ENCODE measurements around the gene TMEM237. TPM values are rescaled to one million over a fixed set of nuclear protein-coding genes. Genes with fewer than 3 reads are reported as not detected.

The TMEM237 gene
- total RNA-seq, 1 experiment from 2014 or later: 70.4 TPM

DNA sequence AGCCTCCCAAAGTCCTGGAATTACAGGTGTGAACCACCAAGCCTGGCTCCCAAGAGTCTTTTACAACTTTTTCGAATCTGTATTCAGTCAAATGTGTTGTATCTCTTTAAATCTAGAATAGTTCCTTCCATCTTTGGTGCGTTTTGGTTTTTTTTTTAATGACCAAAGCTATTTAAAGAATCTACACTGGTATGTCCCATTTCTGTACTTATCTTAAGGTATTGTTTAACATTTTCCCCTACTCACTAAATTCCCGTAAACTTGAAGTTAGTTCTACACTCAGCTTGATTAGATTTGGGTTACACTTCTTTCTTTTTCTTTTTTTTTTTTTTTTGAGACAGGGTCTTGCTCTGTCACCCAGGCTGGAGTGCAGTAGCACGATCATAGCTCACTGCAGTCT lies 63.8 kb downstream of the TMEM237 start:
- Histone ChIP-seq H3K27me3 (replicated peaks; ENCODE audit: insufficient read depth, low read depth, low read length, poor library complexity) (no peaks in the 10 kb centered on the region), H3K36me3 (ENCODE audit: insufficient read depth, low read length, poor library complexity, severe bottlenecking) (no peaks in the 10 kb centered on the region), H3K4me3 (ENCODE audit: low read depth, low read length, poor library complexity, severe bottlenecking) (no peak overlapping the region), H3K4me1 (ENCODE audit: insufficient read depth, low read length, poor library complexity, severe bottlenecking) (no peaks in the 10 kb centered on the region), H3K27ac (ENCODE audit: low read depth, low read length, poor library complexity, severe bottlenecking) (no peak overlapping the region), H3K9me3 (ENCODE audit: low read depth, low read length, poor library complexity, severe bottlenecking) (no peaks in the 10 kb centered on the region)
- ChIA-PET POLR2A (ENCODE audit: low non-redundant PET) (no interaction called here), CTCF (no interaction called here)
- intact Hi-C loops (cut with micrococcal nuclease; ENCODE audit: unreplicated experiment): no loop called here
- no peak for DNase-seq (ENCODE audit: low spot score)
- TF ChIP-seq EZH2 (IDR thresholded peaks at IDR 0.05; ENCODE audit: borderline replicate concordance, low read depth, low read length, poor library complexity, severe bottlenecking): no peak
- TF ChIP-seq, protein P1, sequence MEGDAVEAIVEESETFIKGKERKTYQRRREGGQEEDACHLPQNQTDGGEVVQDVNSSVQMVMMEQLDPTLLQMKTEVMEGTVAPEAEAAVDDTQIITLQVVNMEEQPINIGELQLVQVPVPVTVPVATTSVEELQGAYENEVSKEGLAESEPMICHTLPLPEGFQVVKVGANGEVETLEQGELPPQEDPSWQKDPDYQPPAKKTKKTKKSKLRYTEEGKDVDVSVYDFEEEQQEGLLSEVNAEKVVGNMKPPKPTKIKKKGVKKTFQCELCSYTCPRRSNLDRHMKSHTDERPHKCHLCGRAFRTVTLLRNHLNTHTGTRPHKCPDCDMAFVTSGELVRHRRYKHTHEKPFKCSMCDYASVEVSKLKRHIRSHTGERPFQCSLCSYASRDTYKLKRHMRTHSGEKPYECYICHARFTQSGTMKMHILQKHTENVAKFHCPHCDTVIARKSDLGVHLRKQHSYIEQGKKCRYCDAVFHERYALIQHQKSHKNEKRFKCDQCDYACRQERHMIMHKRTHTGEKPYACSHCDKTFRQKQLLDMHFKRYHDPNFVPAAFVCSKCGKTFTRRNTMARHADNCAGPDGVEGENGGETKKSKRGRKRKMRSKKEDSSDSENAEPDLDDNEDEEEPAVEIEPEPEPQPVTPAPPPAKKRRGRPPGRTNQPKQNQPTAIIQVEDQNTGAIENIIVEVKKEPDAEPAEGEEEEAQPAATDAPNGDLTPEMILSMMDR (conservative IDR thresholded peaks at IDR 0.05; ENCODE audit: low read depth, low read length): no peak
- no TSS peak for BruUV-seq (replicated peaks)

DNA sequence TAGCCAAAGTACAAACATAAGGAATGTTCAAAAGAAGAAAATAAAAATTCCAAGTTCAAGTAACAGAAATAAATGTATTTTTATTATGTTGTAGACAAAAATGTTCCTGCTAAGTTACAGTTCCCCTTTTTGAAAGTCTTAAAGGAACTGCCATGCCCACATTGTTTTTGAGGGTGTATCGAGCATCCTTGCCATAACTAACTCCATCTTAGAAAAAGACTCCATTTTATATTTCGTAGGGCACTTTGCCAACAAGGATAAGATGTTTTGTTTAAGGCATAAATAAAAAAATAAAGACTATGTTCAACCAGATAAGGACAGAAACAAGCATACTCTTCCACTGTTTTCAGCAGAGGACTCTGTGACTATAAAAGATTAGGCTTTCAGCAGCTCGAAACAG lies 67.3 kb downstream of the TMEM237 start:
- Histone ChIP-seq H3K4me3 (ENCODE audit: low read depth, low read length, poor library complexity, severe bottlenecking) (no peak overlapping the region), H3K27me3 (replicated peaks; ENCODE audit: insufficient read depth, low read depth, low read length, poor library complexity) (no peaks in the 10 kb centered on the region), H3K4me1 (ENCODE audit: insufficient read depth, low read length, poor library complexity, severe bottlenecking) (no peaks in the 10 kb centered on the region), H3K36me3 (ENCODE audit: insufficient read depth, low read length, poor library complexity, severe bottlenecking) (no peaks in the 10 kb centered on the region), H3K27ac (ENCODE audit: low read depth, low read length, poor library complexity, severe bottlenecking) (no peak overlapping the region), H3K9me3 (ENCODE audit: low read depth, low read length, poor library complexity, severe bottlenecking) (no peaks in the 10 kb centered on the region)
- TF ChIP-seq, protein P1 (conservative IDR thresholded peaks at IDR 0.05; ENCODE audit: low read depth, low read length): no peak
- no peak for TF ChIP-seq EZH2 (IDR thresholded peaks at IDR 0.05; ENCODE audit: borderline replicate concordance, low read depth, low read length, poor library complexity, severe bottlenecking)
- no TSS peak for BruUV-seq (replicated peaks)
- POLR2A ChIA-PET (ENCODE audit: low non-redundant PET): no interaction called here
- intact Hi-C loops (cut with micrococcal nuclease; ENCODE audit: unreplicated experiment): no loop called here
- CTCF ChIA-PET: no interaction called here
- DNase-seq (ENCODE audit: low spot score): no peak

DNA sequence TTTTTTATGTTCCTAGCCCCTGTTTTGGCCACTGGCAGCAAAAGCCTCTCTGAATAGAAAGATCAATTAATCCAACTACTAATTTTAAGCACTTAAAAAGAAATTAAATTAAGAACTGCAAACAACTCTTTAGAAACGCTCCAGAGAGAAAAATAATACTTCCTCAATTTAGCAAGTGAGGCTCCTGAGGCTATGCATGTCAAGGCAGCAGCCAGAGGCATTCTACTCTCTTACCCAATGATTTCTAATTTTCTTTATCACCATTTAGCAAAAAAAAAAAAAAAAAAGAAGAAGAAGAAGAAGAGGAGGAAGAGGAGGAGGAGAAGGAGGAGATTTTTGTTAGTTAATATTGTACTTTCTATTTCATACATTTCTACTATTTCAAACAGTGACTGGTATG lies 68.5 kb downstream of the TMEM237 start:
- intact Hi-C loops (cut with micrococcal nuclease; ENCODE audit: unreplicated experiment): no loop called here
- H3K36me3 ChIP-seq (ENCODE audit: insufficient read depth, low read length, poor library complexity, severe bottlenecking): no peaks in the 10 kb centered on the region
- POLR2A ChIA-PET (ENCODE audit: low non-redundant PET): no interaction called here
- no peak overlapping the region for H3K27ac ChIP-seq (ENCODE audit: low read depth, low read length, poor library complexity, severe bottlenecking)
- no peak overlapping the region for H3K4me3 ChIP-seq (ENCODE audit: low read depth, low read length, poor library complexity, severe bottlenecking)
- no peaks in the 10 kb centered on the region for H3K4me1 ChIP-seq (ENCODE audit: insufficient read depth, low read length, poor library complexity, severe bottlenecking)
- H3K27me3 ChIP-seq (replicated peaks; ENCODE audit: insufficient read depth, low read depth, low read length, poor library complexity): no peaks in the 10 kb centered on the region
- H3K9me3 ChIP-seq (ENCODE audit: low read depth, low read length, poor library complexity, severe bottlenecking): no peaks in the 10 kb centered on the region
- BruUV-seq (replicated peaks): no TSS peak
- TF ChIP-seq, protein P1 (conservative IDR thresholded peaks at IDR 0.05; ENCODE audit: low read depth, low read length): no peak
- TF ChIP-seq EZH2 (IDR thresholded peaks at IDR 0.05; ENCODE audit: borderline replicate concordance, low read depth, low read length, poor library complexity, severe bottlenecking): no peak
- CTCF ChIA-PET: no interaction called here
- DNase-seq (ENCODE audit: low spot score): no peak

All from A673 (cell line).